ENCODE data around the gene IMPDH2. TPM values are rescaled to one million over a fixed set of nuclear protein-coding genes. Genes with fewer than 3 reads are reported as not detected.

Gene IMPDH2
- total RNA-seq, 4 donors from 2014 or later, result 205 to 275 (median 222) TPM

DNA sequence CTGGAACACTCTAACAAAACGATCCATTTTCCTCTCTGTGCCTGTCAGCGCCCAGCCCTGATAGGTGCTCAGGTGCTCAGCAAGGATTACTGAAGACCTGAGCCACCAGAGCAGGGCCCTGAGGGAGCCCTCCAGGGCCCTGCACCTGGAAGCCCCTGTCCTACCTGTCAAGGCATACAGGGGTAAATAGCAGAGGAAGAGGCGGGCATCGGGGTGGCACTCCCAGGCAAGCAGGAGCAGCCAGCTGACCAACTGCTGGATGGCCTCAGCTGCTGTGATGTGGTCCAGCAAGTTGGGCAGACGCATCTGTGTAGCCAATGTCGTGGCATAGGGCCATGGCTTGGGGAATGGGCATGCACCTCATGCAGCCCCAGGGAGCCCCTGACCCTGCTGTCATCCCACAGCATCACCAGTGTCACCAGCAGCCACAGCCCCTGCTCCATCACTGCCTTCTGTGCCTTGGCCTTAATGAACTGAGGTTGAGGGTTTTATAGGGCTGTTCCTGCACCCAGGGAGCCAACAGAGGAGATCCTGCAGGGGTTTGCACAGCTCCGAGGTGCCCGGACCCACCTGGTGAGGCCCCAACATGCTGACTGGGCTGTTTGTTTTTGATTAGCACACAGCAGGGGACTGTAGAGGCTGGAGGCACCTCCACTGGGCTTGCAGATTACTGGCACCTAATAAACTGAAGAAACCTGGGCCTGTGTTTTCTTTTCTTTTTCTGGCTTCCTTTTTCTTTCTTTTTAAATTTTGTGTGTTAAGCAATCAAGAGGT, 29.9 kb downstream of the IMPDH2 start:
- DNase-seq (ENCODE audit: low spot score in 2 of 2), result no peak
- no peak overlapping the region for H3K4me3 ChIP-seq (ENCODE audit: low read depth, poor library complexity, severe bottlenecking)
- intact Hi-C loops (cut with DNase I; ENCODE audit: low total_unique reads), result no loop called here
- WGBS, 2 donors, result 83% methylated on average over 7 to 8 of the region's 8 CpGs
- TF ChIP-seq, protein P1, sequence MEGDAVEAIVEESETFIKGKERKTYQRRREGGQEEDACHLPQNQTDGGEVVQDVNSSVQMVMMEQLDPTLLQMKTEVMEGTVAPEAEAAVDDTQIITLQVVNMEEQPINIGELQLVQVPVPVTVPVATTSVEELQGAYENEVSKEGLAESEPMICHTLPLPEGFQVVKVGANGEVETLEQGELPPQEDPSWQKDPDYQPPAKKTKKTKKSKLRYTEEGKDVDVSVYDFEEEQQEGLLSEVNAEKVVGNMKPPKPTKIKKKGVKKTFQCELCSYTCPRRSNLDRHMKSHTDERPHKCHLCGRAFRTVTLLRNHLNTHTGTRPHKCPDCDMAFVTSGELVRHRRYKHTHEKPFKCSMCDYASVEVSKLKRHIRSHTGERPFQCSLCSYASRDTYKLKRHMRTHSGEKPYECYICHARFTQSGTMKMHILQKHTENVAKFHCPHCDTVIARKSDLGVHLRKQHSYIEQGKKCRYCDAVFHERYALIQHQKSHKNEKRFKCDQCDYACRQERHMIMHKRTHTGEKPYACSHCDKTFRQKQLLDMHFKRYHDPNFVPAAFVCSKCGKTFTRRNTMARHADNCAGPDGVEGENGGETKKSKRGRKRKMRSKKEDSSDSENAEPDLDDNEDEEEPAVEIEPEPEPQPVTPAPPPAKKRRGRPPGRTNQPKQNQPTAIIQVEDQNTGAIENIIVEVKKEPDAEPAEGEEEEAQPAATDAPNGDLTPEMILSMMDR (IDR thresholded peaks at IDR 0.05), result no peak
- TF ChIP-seq POLR2A (IDR thresholded peaks at IDR 0.05), result no peak

GRCh38 chr3:48997714-48998637, 31.2 kb downstream of the IMPDH2 start:
- TF ChIP-seq, protein P1 (IDR thresholded peaks at IDR 0.05), result no peak
- no peak for TF ChIP-seq POLR2A (IDR thresholded peaks at IDR 0.05)
- intact Hi-C loops (cut with DNase I; ENCODE audit: low total_unique reads), result no loop called here
- 84 to 85% methylated on average over 20 of the region's 20 CpGs for WGBS, 2 donors
- DNase-seq (ENCODE audit: low spot score in 2 of 2), result no peak
- H3K4me3 ChIP-seq (ENCODE audit: low read depth, poor library complexity, severe bottlenecking), result no peak overlapping the region

DNA sequence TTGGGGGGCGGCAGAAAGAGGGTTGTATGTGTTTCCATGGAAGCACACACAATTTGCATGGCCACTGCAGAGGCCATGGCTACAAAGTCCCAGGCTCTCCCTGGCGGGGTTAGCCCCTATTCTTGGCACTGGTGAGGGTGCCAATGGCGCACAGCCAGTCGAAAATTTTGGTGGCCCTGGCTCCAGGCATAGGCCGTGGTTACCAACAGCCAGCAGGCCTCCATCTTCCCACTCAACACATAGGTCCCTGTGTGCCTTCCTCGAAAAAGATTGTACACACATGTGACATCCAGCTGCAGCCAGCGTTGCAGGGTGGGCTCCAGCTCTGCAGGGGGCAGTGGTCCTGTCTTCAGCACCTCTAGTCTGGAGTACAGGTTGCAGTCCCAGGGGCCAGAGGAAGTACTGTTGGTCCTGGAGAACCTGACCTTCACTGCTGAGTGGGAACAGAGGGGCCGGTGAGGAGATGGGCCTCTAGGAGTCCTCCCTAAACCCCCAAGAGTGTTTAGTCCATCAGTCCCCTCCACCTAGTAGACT, 32.0 kb downstream of the IMPDH2 start:
- DNase-seq (ENCODE audit: low spot score in 2 of 2), result no peak
- TF ChIP-seq, protein P1 (IDR thresholded peaks at IDR 0.05), result no peak
- intact Hi-C loops (cut with DNase I; ENCODE audit: low total_unique reads), result no loop called here
- no peak overlapping the region for H3K4me3 ChIP-seq (ENCODE audit: low read depth, poor library complexity, severe bottlenecking)
- WGBS, 2 donors, result 79 to 93% methylated on average over 7 to 8 of the region's 8 CpGs

DNA sequence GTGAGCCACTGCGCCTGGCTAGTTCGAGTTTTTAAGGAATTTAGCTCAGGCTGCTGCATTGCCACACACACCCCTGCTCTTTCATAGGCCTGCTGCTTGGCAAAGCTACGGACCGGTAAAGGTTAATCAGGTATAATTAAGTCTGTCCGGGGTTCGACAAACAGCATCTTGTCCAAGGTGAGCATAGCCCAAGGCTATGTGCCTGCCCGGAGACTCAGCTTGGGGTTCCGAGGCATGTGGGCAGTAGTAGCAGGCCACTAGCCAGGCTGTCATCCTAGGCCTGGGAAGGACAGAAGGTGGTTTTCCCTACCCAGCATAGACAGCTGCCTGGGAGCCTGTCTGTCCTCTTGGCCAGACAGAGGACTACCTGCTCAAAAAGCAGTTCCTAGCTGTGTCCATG, 32.6 kb downstream of the IMPDH2 start:
- no peak for DNase-seq (ENCODE audit: low spot score in 2 of 2)
- intact Hi-C loops (cut with DNase I; ENCODE audit: low total_unique reads), result no loop called here
- WGBS, 2 donors, result 88 to 94% methylated on average over 7 to 8 of the region's 8 CpGs
- H3K4me3 ChIP-seq (ENCODE audit: low read depth, poor library complexity, severe bottlenecking), result no peak overlapping the region
- TF ChIP-seq, protein P1 (IDR thresholded peaks at IDR 0.05), result no peak
- TF ChIP-seq POLR2A (IDR thresholded peaks at IDR 0.05), result no peak

GRCh38 chr3:48993834-48994233, 35.4 kb downstream of the IMPDH2 start:
- intact Hi-C loops (cut with DNase I; ENCODE audit: low total_unique reads), result no loop called here
- no peak for TF ChIP-seq POLR2A (IDR thresholded peaks at IDR 0.05)
- TF ChIP-seq, protein P1 (IDR thresholded peaks at IDR 0.05), result no peak
- no peak for DNase-seq (ENCODE audit: low spot score in 2 of 2)
- no peak overlapping the region for H3K4me3 ChIP-seq (ENCODE audit: low read depth, poor library complexity, severe bottlenecking)

All from lower leg skin (tissue), 4 donors.